HL-60/S4 treated with retinoic acid at 250 ng/mL for 4 days and 3 days (cell line): Measurements from ENCODE around the gene NMNAT3.
"Not testable (repeated sequence)": the region's sequence is repeated elsewhere in the genome, so short reads cannot be mapped to it uniquely, and the experiment has no call there.

Source experiments
- in situ Hi-C: fragments of 300-500 bp; cut with MboI; formaldehyde crosslinking; loops from 2 replicates; pipeline ENCODE4 v1.7.0; 2022; ENCODE audit warnings: low sequenced_read_pairs

Gene NMNAT3

GRCh38 chr3:139639662-139640061, 38.1 kb downstream of the NMNAT3 start:
- in situ Hi-C loops: no loop called here

- in situ Hi-C loops: no loop called here
Measured at GRCh38 chr3:139638518-139638917, 39.3 kb downstream of the NMNAT3 start.

DNA sequence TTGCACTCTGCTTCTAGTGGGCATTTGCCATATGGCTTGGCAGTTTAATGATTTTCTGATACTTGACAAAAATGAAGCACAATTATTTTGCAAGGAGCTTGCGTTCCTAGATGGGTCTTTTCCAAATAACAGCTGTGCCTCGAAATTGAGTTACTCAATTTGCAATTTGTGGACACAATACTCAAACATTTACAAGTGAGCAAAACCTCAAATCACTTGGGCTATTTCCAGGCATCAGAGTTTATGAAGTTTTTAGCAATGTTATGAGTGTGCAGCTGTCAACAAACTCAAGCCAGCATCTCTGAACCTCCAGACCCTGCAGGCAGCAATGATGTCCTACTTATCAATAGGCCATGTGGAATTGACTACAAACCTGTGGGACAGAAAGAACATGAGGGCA, 41.3 kb downstream of the NMNAT3 start:
- in situ Hi-C loops: no loop called here

GRCh38 chr3:139634111-139634635, 43.6 kb downstream of the NMNAT3 start:
- in situ Hi-C loops: no loop called here

- in situ Hi-C loops: no loop called here
Measured at GRCh38 chr3:139633511-139633910, 44.3 kb downstream of the NMNAT3 start.

DNA sequence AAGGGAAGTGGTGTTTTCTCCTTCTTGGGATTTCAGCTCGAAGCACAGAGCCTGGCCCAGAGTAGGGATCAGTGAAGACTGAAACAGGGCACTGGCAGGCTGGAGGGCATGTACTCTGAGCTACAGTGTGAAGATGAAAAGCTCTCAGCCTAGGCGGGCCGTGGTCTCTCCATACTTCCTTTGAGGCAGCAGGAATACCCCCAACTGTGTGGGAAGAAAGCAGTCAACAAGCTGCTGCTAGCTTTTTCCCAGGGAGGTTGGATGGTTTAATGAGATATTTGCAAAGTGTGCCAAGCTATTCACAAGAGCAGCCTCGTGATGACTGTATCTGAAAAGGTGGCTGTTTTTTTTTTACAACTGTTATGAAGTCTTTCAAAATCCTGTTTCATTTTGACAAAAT, 47.2 kb downstream of the NMNAT3 start:
- in situ Hi-C loops: no loop called here

DNA sequence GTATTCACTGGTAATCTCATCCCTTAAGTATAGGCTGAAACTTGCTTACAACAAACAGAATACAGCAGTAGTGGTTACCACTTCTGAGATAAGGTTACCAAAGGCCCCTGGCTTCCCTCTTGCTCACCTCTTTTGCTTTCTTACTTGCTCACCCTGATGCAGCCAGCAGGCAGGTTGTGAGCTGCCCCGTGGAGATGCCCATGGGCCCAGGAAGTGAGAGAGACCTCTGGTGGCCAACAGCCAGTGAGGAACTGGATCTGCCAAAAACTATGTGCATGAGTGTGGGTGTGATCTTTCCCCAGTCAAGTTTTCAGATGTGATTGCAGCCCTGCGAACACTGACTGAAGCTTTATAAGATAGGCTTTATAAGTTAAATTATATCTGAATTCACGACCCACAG, 48.7 kb downstream of the NMNAT3 start:
- in situ Hi-C loops: no loop called here

- in situ Hi-C loops: no loop called here
Measured at GRCh38 chr3:139627759-139628158, 50.0 kb downstream of the NMNAT3 start.

- in situ Hi-C loops: no loop called here
Measured at GRCh38 chr3:139620438-139620837, 57.3 kb downstream of the NMNAT3 start.

- in situ Hi-C loops: no loop called here
Measured at GRCh38 chr3:139619484-139619883, 58.3 kb downstream of the NMNAT3 start.

DNA sequence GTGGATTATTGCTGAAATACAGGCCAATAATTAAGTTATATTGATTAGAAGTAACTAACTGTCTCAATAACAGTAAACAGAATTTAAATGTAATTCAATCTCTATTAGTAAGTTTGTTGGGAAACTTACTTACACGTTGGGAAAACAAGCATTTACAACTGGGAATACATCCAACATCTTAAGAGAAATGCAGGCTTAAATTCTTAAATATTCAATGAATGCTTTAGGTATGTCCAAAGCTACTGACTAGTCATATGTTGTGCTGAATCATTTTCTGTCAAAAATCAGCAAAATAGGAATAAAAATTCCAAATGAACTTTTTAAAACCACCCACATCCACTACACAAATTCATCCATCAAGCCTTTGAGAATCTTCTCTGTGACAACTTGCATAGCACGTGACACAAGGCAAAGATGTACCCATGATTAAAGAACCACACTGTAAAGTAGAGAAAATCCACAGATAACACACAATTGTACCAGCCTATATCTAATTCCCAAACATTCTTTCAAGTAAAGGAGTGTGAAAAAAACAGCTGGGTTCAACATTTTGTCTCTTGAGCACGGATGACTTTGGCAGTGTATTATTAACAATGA, 60.0 kb downstream of the NMNAT3 start:
- in situ Hi-C loops: no loop called here

GRCh38 chr3:139611528-139611927, 66.2 kb downstream of the NMNAT3 start:
- in situ Hi-C loops: no loop called here

DNA sequence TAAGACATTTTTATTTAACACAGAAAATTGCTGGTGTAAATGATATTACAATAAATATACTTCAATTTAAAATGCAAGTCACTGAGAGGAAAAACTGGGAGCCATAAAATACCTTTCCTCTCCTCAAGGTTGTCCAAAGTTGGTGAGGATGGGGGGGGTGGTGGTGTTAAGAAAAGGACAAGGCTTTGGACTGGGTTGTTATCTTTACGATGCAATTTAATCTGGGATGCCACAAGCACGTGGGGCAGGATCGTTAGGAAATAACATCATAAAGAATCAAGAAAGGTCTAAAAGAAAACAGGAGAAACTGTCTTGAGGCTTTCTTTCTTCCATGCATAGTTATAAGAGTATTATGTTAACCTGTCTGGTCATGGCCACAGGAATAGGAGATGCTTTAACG, 66.9 kb downstream of the NMNAT3 start:
- in situ Hi-C loops: no loop called here

DNA sequence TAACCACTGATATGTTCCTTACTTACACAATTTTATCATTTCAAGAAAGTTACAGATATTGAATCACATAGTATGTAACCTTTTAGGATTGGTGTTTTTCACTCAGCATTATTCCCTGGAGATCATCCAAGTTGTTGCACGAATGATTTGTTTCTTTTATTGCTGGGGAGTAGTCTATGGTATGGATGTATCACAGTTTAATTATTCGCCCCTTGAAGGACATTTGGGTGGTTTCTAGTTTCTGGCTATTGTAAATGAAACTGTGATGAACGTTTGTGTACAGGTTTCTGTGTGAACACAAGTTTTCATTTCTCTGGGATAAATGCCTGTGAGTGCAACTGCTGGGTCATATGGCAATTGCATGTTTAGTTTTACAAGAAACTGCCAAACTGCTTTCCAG, 68.8 kb downstream of the NMNAT3 start:
- in situ Hi-C loops: no loop called here

GRCh38 chr3:139608108-139608380, 69.7 kb downstream of the NMNAT3 start:
- in situ Hi-C loops: no loop called here

DNA sequence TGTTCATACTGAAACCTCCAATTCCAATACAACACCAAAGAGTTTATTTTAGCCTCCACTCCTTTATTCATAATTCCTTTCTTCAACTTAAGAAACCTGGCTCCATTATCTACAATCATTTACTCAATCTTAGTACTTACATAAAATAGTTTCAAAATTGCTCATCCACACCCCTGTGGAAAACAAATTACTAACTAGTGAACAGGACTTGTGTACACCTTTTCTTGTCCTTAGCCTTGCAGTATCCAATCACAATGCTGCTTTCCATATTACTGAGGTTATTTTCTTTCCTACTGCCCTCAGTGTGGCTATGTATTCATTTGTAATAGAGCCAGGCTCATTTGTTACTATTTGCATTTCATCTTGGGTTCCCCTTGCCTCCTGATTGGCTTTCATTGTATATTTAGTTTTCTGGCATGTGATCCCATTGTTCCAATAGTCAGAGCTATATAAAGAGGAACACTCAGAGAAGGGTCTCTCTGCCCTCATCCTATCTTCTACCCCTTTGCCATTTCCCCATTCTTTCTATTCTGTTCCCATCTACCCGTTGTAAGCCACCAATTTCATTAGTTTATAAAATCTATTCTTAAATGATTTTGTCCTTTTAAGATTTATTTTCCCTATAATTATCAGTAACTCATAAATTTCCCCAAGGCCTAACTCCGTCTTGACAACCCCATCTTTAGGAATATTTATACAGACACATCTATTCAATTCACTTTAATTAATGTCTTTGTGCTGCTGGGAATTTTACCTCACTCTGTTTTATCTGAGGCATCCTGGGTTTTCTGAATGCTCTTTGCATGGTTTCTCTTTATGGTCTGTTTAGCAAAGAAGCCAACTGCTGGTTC, 70.3 kb downstream of the NMNAT3 start:
- in situ Hi-C loops: no loop called here

DNA sequence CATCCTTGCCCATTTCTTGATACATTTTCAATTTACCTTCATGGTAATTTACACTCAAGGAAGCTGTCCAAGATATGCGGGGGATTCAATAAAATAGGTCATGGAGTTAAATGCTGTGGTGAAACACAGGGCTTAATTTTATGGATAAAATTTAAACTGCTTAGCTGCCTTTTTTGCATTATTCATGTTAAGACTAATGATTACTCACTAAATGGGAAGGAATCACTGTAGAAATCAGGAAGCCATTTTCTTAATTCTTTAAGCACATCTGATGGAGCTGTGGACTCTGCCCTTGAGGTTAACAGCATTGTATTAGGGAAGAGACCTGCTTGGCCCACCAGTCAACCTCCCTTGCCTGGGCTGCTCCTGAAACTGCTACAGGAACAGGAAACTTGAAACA, 75.8 kb downstream of the NMNAT3 start:
- in situ Hi-C loops: no loop called here

DNA sequence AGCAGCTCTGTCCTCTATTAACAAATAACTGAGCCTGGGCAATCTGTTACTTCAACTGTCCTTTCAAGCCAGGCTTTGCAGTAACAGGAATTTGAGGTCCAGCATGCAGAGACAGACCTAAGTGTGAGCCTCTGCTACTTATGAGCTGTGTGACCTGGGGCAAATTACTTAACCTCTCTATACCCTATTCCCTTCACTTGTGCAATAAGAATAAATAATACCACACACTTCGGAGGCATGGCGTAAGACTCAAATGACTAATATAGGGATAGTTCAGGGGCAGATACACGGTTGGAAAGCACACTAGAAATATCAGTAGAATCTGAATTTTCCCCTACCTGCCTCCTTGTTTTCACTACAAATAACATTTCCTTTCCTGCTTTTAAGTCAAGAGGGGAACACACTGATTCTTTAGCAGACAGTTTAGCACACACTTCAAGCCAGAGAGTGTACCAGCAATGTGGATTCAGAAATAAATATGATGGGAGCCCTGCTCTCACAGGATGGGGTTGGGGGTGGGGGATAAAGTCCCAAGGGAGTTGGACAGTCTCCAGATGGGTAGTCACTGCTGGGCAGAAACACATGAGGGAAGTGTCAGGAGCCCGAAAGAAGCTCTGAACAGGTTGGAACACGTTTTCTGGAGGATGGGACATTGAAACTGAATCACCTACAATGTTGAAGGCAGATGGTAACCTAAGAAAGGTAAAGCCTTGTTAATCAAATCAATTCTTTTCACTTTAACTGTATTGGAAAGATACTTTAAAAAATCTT, 76.4 kb downstream of the NMNAT3 start:
- in situ Hi-C loops: no loop called here

DNA sequence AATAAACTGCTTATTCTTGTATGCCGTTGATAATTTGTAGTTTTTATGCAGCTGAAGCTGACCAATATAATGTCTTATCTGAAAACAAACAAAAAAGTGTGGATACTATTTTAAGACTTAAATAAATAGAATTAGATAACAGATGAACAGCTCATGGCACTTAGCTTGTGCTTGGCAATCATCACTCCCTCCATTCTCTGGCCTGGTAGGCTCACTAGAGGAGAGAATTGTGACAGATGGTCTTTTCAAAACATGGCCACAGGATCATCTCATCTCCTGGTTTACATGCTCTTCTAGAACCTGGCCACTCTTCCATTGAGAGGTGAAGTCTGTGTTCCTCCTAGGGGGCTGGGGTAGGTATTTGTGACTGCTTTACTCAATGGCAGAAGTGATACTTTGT, 79.8 kb downstream of the NMNAT3 start:
- in situ Hi-C loops: no loop called here

GRCh38 chr3:139591186-139591585, 86.6 kb downstream of the NMNAT3 start:
- in situ Hi-C loops: not testable (repeated sequence)

GRCh38 chr3:139588450-139588849, 89.3 kb downstream of the NMNAT3 start:
- in situ Hi-C loops: no loop called here

DNA sequence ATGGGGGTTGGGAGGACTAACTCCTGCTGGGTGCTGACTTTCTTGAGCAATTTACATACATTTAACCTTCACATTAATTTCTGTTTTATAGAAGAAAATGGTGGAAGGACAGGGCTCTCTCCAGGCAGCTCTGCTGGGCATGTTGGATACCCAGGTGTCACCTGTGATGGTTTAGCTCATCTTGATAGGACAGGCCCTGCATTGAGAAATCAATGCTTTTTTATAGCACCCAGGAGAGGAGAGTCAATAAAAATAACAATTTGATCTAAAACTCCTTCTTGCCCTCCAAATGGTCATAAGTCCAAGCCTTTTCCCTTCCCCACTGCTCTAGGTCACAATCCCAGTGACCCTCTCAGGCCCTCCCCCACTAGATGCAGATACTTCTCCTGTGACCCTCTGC, 90.0 kb downstream of the NMNAT3 start:
- in situ Hi-C loops: no loop called here
